HepG2 (cell line): Measurements from ENCODE around the gene CDC34. TPM values are rescaled to one million over a fixed set of nuclear protein-coding genes. Genes with fewer than 3 reads are reported as not detected.
A peak's percentile ranks its signal among the peaks of the same experiment; 100 is the strongest.

ENCODE experiments used
- ARID2 ChIP-seq: sonication (generic); formaldehyde crosslinking; IDR thresholded peaks from 2 replicates; pipeline ENCODE4 v1.8.1; 2022; ENCODE audit warnings: mild to moderate bottlenecking, missing genetic modification reagents, borderline replicate concordance
- FOSL2 ChIP-seq: sonication (generic); formaldehyde crosslinking; IDR thresholded peaks from 2 replicates; pipeline ENCODE4 v1.4.0; 2020; ENCODE audit warnings: missing genetic modification reagents
- GATAD2A ChIP-seq: IDR thresholded peaks from 2 replicates; pipeline ENCODE4 v1.6.1; 2016
- GMEB1 ChIP-seq: sonication (generic); formaldehyde crosslinking; IDR thresholded peaks from 2 replicates; pipeline ENCODE4 v1.5.1; 2020; ENCODE audit warnings: missing genetic modification reagents, mild to moderate bottlenecking, borderline replicate concordance
- HMGA1 ChIP-seq: sonication (generic); formaldehyde crosslinking; conservative IDR thresholded peaks from 2 replicates; pipeline ENCODE4 v1.4.0; 2020; ENCODE audit warnings: missing genetic modification reagents
- HOXA3 ChIP-seq: sonication (generic); formaldehyde crosslinking; IDR thresholded peaks from 2 replicates; pipeline ENCODE4 v1.5.0; 2020; ENCODE audit warnings: missing genetic modification reagents
- IKZF1 ChIP-seq: fragments of 450-650 bp; IDR thresholded peaks from 2 replicates; pipeline ENCODE4 v1.7.1; 2016
- KLF11 ChIP-seq: IDR thresholded peaks from 2 replicates; pipeline ENCODE4 v1.6.1; 2016; ENCODE audit warnings: missing compliant biosample characterization
- MTA3 ChIP-seq: sonication (generic); formaldehyde crosslinking; IDR thresholded peaks from 2 replicates; pipeline ENCODE4 v1.4.0; 2020; ENCODE audit warnings: missing genetic modification reagents
- NFATC3 ChIP-seq: sonication (generic); formaldehyde crosslinking; IDR thresholded peaks from 2 replicates; pipeline ENCODE4 v1.5.1; 2020; ENCODE audit warnings: mild to moderate bottlenecking, missing genetic modification reagents
- NFE2L1 ChIP-seq: sonication (generic); formaldehyde crosslinking; IDR thresholded peaks from 2 replicates; pipeline ENCODE4 v1.4.0; 2020; ENCODE audit warnings: missing genetic modification reagents, mild to moderate bottlenecking, borderline replicate concordance
- NRL ChIP-seq: sonication (generic); formaldehyde crosslinking; IDR thresholded peaks from 2 replicates; pipeline ENCODE4 v1.5.0; 2020; ENCODE audit warnings: missing genetic modification reagents, mild to moderate bottlenecking, moderate library complexity, borderline replicate concordance
- POLR2A ChIP-seq, 2 experiments: IDR thresholded peaks; 2 replicates each; pipeline ENCODE4 v1.6.1; 2011; ENCODE audit warnings: low read depth in 2 of 2, low read length in 2 of 2, mild to moderate bottlenecking in 1 of 2, moderate library complexity in 1 of 2; ENCODE audit not compliant: insufficient read depth in 1 of 2
- PRMT3 ChIP-seq: sonication (generic); formaldehyde crosslinking; IDR thresholded peaks from 2 replicates; pipeline ENCODE4 v1.8.1; 2022; ENCODE audit warnings: low read depth, mild to moderate bottlenecking, moderate library complexity, missing genetic modification reagents, borderline replicate concordance
- PTBP1 ChIP-seq: fragments of 200-400 bp; formaldehyde crosslinking; IDR thresholded peaks from 2 replicates; pipeline ENCODE4 v1.6.1; 2018; ENCODE audit warnings: low read length, low read depth; ENCODE audit not compliant: poor library complexity, severe bottlenecking
- RFXAP ChIP-seq: sonication (generic); formaldehyde crosslinking; IDR thresholded peaks from 2 replicates; pipeline ENCODE4 v1.4.0; 2020; ENCODE audit warnings: missing genetic modification reagents, borderline replicate concordance
- RXRB ChIP-seq: IDR thresholded peaks from 2 replicates; pipeline ENCODE4 v1.6.1; 2016; ENCODE audit warnings: borderline replicate concordance, missing genetic modification reagents, missing compliant biosample characterization
- SALL1 ChIP-seq: sonication (generic); formaldehyde crosslinking; IDR thresholded peaks from 2 replicates; pipeline ENCODE4 v1.8.0; 2022; ENCODE audit warnings: mild to moderate bottlenecking, missing genetic modification reagents
- SETDB1 ChIP-seq: sonication (generic); formaldehyde crosslinking; IDR thresholded peaks from 2 replicates; pipeline ENCODE4 v1.5.1; 2020; ENCODE audit warnings: missing genetic modification reagents, mild to moderate bottlenecking, borderline replicate concordance
- SMC3 ChIP-seq: IDR thresholded peaks from 2 replicates; pipeline ENCODE4 v1.6.1; 2011; ENCODE audit warnings: low read length, improper control_type of control experiment
- SPEN ChIP-seq: sonication (generic); formaldehyde crosslinking; IDR thresholded peaks from 2 replicates; pipeline ENCODE4 v1.5.1; 2020; ENCODE audit warnings: low read depth, mild to moderate bottlenecking, missing genetic modification reagents
- SUZ12 ChIP-seq: fragments of 150-350 bp; IDR thresholded peaks from 2 replicates; pipeline ENCODE4 v1.6.1; 2014; ENCODE audit warnings: low read depth, low read length
- TBX3 ChIP-seq: fragments of 450-650 bp; IDR thresholded peaks from 2 replicates; pipeline ENCODE4 v1.6.1; 2017; ENCODE audit warnings: antibody characterized with exemption, mild to moderate bottlenecking, inconsistent platforms, borderline replicate concordance
- ZBTB34 ChIP-seq: sonication (generic); formaldehyde crosslinking; IDR thresholded peaks from 2 replicates; pipeline ENCODE4 v1.8.0; 2022; ENCODE audit warnings: mild to moderate bottlenecking, missing genetic modification reagents
- ZFP36L2 ChIP-seq: sonication (generic); formaldehyde crosslinking; IDR thresholded peaks from 2 replicates; pipeline ENCODE4 v1.4.0; 2020; ENCODE audit warnings: missing genetic modification reagents
- ZNF180 ChIP-seq: sonication (generic); formaldehyde crosslinking; IDR thresholded peaks from 2 replicates; pipeline ENCODE4 v1.4.0; 2020; ENCODE audit warnings: low read depth, missing genetic modification reagents, borderline replicate concordance
- ZNF264 ChIP-seq: sonication (generic); formaldehyde crosslinking; IDR thresholded peaks from 2 replicates; pipeline ENCODE4 v1.4.0; 2020; ENCODE audit warnings: missing genetic modification reagents
- ZNF556 ChIP-seq: sonication (generic); formaldehyde crosslinking; IDR thresholded peaks from 2 replicates; pipeline ENCODE4 v1.4.0; 2020; ENCODE audit warnings: mild to moderate bottlenecking, missing genetic modification reagents, borderline replicate concordance
- ZNF572 ChIP-seq: sonication (generic); formaldehyde crosslinking; IDR thresholded peaks from 2 replicates; pipeline ENCODE4 v1.5.1; 2020; ENCODE audit warnings: mild to moderate bottlenecking, missing genetic modification reagents
- ZNF839 ChIP-seq: sonication (generic); formaldehyde crosslinking; IDR thresholded peaks from 2 replicates; pipeline ENCODE4 v1.4.0; 2020; ENCODE audit warnings: missing genetic modification reagents, mild to moderate bottlenecking, borderline replicate concordance
- ZNF879 ChIP-seq: sonication (generic); formaldehyde crosslinking; IDR thresholded peaks from 2 replicates; pipeline ENCODE4 v1.8.1; 2023; ENCODE audit warnings: missing genetic modification reagents
- polyA plus RNA-seq, 8 experiments: library from polyadenylated mRNA; depleted of rRNA in 3 of 8; stranded (reverse) in 7 of 8; unstranded in 1 of 8; fragments of >200 nt; fragmentation: Illumina TruSeq in 4 of 8; extraction: Trizol in 4 of 8; gene quantifications; 2 replicates each; pipeline versions ENCODE4 v1.2.1 to v1.2.3, GENCODE V29; 2011 to 2016; ENCODE audit warnings: low read depth in 4 of 8, missing spikeins in 1 of 8, mixed read lengths in 1 of 8; ENCODE audit not compliant: insufficient read depth in 1 of 8
- total RNA-seq, 5 experiments: library from RNA; depleted of rRNA; stranded (reverse); fragments of >200 nt; fragmentation: Illumina TruSeq; extraction: Trizol; gene quantifications; 2 replicates each; pipeline ENCODE4 v1.2.3, GENCODE V29; 2016; ENCODE audit warnings: low read depth in 1 of 5

The CDC34 gene
- total and polyA plus RNA-seq, 2 of the 13 experiments (the other 11 are each of a cell fraction or from before 2014, with no cell fraction given), result 138 to 150 TPM

DNA sequence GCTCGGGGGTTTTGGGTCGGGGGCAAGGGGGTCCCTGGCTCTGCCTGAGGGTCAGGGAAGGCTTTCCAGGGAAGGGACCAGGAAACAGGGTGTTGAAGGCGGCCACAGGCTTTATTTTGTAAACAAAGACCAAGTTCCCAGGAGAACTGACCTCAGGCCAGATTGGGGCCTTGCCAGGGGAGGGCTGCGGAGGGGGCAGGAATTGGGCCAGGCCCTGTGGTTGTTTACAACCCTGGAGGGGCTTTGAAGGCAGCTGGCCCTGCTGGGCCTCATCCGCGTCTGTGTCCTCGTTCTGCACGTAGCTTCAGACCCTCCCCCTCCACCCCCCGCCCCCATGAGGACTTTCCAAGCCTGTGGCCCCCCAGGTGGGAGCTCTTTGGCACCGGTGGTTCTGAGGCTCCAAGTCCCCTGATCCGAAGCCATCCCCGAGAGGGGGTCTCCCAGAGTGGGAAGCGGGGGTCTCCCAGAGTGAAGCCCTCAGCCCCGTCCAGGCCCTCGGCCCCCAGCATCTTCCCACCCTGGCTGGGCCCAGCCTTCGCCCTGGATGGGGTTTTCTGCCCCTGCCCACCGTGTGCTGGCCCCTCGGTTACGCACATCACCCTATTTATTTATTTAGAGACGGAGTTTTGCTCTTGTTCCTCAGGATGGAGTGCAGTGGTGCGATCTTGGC is 27.3 kb downstream of the CDC34 start (continued):
- TF ChIP-seq NFATC3, result no peak
- no peak for TF ChIP-seq RFXAP (CRISPR knock-in tag)
- TF ChIP-seq HOXA3 (CRISPR knock-in tag), result peak; percentile 42; the same call in 1 of the 2 replicates
- TF ChIP-seq SALL1, result peak; percentile 68; the same call in 1 of the 2 replicates
- TF ChIP-seq HMGA1 (CRISPR knock-in tag), result no peak
- TF ChIP-seq SUZ12, result no peak
- no peak for TF ChIP-seq TBX3
- no peak for TF ChIP-seq MTA3 (CRISPR knock-in tag)
- peak in 1 of 2 experiments; percentile 52; a peak in 2 of 4 replicates for TF ChIP-seq POLR2A (IDR thresholded peaks at IDR 0.05; ENCODE audit: insufficient read depth in 1 of 2, low read depth in 2 of 2, low read length in 2 of 2)
- peak; percentile 78 for TF ChIP-seq SPEN (CRISPR knock-in tag)
- peak; percentile 91 for TF ChIP-seq RXRB (CRISPR knock-in tag)
- no peak for TF ChIP-seq ARID2 (CRISPR knock-in tag)
- no peak for TF ChIP-seq ZNF879 (CRISPR knock-in tag)
- peak; percentile 32; the same call in 1 of the 2 replicates for TF ChIP-seq GMEB1
- TF ChIP-seq ZNF839 (CRISPR knock-in tag), result no peak
- TF ChIP-seq ZBTB34 (CRISPR knock-in tag), result no peak
- no peak for TF ChIP-seq ZNF572 (CRISPR knock-in tag)
- TF ChIP-seq SETDB1 (CRISPR knock-in tag), result no peak
- no peak for TF ChIP-seq FOSL2 (CRISPR knock-in tag)
- TF ChIP-seq ZNF180 (CRISPR knock-in tag), result no peak
- no peak for TF ChIP-seq SMC3
- TF ChIP-seq PTBP1, result no peak
- no peak for TF ChIP-seq ZNF264 (CRISPR knock-in tag)
- TF ChIP-seq IKZF1, result no peak
- no peak for TF ChIP-seq ZFP36L2 (CRISPR knock-in tag)
- no peak for TF ChIP-seq ZNF556 (CRISPR knock-in tag)
- TF ChIP-seq GATAD2A, result peak; percentile 56; the same call in 1 of the 2 replicates
- TF ChIP-seq KLF11 (CRISPR knock-in tag), result no peak
- TF ChIP-seq NRL, result peak; percentile 42; the same call in 1 of the 2 replicates
- no peak for TF ChIP-seq PRMT3 (CRISPR knock-in tag)
- TF ChIP-seq NFE2L1, result no peak
